Stimulated activated naive B cell treated with anti-CD40 and anti-IgM and Interleukin-4, amounts not matched to agents 10 μg/mL and 1 μg/mL and 100 μg/mL, for 72 hours (primary cell): ENCODE measurements around the gene TACR2.

Source experiments
- ATAC-seq, 2 donors: fragments of 150-1000 bp; cut with Tn5 transposase; replicated peaks; 2 replicates each; pipeline ENCODE4 v1.10.0; 2021; ENCODE audit warnings: moderate library complexity in 1 of 2
- DNase-seq: peaks from one replicate; pipeline ENCODE4 v3.0.0; 2021
- H3K27ac Mint-ChIP-seq: one replicate; pipeline ENCODE4 v1.8.0; 2022; ENCODE audit warnings: mild to moderate bottlenecking, mixed read lengths
- H3K27me3 Mint-ChIP-seq, 2 donors: one replicate each; pipeline ENCODE4 v1.8.0; 2022; ENCODE audit warnings: mixed read lengths in 2 of 2
- H3K36me3 Mint-ChIP-seq, 2 donors: one replicate each; pipeline ENCODE4 v1.8.0; 2022; ENCODE audit warnings: mixed read lengths in 2 of 2, mild to moderate bottlenecking in 1 of 2
- H3K4me1 Mint-ChIP-seq, 2 donors: one replicate each; pipeline ENCODE4 v1.8.0; 2022; ENCODE audit warnings: mixed read lengths in 2 of 2, mild to moderate bottlenecking in 1 of 2
- H3K4me3 Mint-ChIP-seq, 2 donors: one replicate each; pipeline ENCODE4 v1.8.0; 2022; ENCODE audit warnings: mild to moderate bottlenecking in 2 of 2, mixed read lengths in 2 of 2, moderate library complexity in 1 of 2
- H3K9me3 Mint-ChIP-seq, 2 donors: one replicate each; pipeline ENCODE4 v1.8.0; 2022; ENCODE audit warnings: mixed read lengths in 2 of 2, mild to moderate bottlenecking in 1 of 2

TACR2 gene

DNA sequence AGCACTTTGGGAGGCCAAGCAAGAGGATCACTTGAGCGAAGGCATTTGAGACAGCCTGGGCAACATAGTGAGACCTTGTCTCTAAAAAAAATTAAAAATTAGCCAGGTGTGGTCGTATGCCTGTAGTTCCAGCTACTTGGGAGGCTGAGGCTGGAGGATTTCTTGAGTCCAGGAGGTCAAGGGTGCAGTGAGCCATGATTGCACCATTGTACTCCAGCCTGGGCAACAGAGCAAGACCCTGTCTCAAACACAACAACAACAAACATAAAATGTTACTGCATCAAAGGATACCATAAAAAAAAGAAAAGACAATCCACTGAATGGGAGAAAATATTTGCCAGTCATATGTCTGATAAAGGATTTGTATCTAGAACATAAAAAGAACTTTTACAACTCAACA, 60.5 kb downstream of the TACR2 start:
- H3K27me3 Mint-ChIP-seq, result no peaks in the 10 kb centered on the region
- no peak overlapping the region for H3K4me3 Mint-ChIP-seq
- H3K27ac Mint-ChIP-seq, result no peak overlapping the region
- DNase-seq (no peak), ATAC-seq (no peak)
- peaks cover 12 to 14% of the 10 kb centered on the region in 2 donors for H3K4me1 Mint-ChIP-seq
- H3K36me3 Mint-ChIP-seq, result peaks cover 22 to 37% of the 10 kb centered on the region in 2 donors
- peaks cover 0 to 3% of the 10 kb centered on the region in 2 donors for H3K9me3 Mint-ChIP-seq

DNA sequence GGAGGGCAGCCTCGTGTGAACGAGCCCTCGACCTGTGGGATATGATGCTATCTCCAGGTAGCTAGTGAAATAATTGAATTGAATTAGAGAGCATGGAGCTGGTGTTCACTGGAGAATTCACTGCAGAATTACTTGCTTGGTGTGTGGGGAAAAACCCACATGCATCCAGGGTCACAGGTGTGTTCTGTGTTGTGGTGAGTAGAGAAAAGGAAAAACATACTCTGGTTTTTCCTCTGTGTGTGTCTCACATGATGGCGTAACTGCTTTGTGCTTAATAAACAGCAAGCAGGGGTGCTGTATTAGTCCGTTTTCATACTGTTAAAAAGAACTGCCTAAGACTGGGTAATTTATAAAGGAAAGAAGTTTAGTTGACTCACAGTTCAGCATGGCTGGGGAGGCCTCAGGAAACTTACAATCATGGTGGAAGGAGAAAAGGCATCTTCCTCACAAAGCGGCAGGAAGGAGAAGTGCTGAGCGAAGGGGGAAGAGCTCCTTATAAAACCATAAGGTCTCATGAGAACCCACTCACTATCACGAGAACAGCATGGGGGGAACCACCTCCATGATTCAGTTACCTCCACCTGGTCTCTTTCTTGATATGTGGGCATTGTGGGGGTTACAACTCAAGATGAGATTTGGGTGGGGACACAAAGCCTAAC, 62.6 kb downstream of the TACR2 start:
- ATAC-seq (no peak), DNase-seq (no peak)
- H3K27me3 Mint-ChIP-seq, result no peaks in the 10 kb centered on the region
- peaks cover 19% of the 10 kb centered on the region in 2 donors for H3K4me1 Mint-ChIP-seq
- H3K27ac Mint-ChIP-seq, result no peak overlapping the region
- no peak overlapping the region for H3K4me3 Mint-ChIP-seq
- peaks cover 0 to 3% of the 10 kb centered on the region in 2 donors for H3K9me3 Mint-ChIP-seq
- H3K36me3 Mint-ChIP-seq, result peaks cover 24 to 34% of the 10 kb centered on the region in 2 donors
